Endodermal cell (in vitro differentiated cells): ENCODE results near the gene CBY2. TPM values are rescaled to one million over a fixed set of nuclear protein-coding genes. Genes with fewer than 3 reads are reported as not detected.

Experiments used
- DNase-seq: peaks from one replicate; pipeline ENCODE4 v3.0.0-alpha.2; 2017
- H3K27ac ChIP-seq: 2 replicates; pipeline ENCODE4 v1.5.1; 2013; ENCODE audit warnings: mild to moderate bottlenecking, low read depth, low read length, moderate library complexity
- H3K27me3 ChIP-seq: 2 replicates; pipeline ENCODE4 v1.6.1; 2013; ENCODE audit warnings: mild to moderate bottlenecking, low read length, moderate library complexity; ENCODE audit not compliant: insufficient read depth, control insufficient read depth, poor library complexity, severe bottlenecking
- H3K36me3 ChIP-seq: 2 replicates; pipeline ENCODE4 v1.7.0; 2013; ENCODE audit warnings: mild to moderate bottlenecking, low read length, moderate library complexity; ENCODE audit not compliant: control insufficient read depth, insufficient read depth
- H3K4me1 ChIP-seq: one replicate; pipeline ENCODE4 v1.7.0; 2013; ENCODE audit warnings: low read length; ENCODE audit not compliant: control insufficient read depth, insufficient read depth
- H3K4me3 ChIP-seq: 2 replicates; pipeline ENCODE4 v1.5.1; 2013; ENCODE audit warnings: mild to moderate bottlenecking, low read length, moderate library complexity
- H3K9ac ChIP-seq: 2 replicates; pipeline ENCODE4 v1.6.1; 2013; ENCODE audit warnings: mild to moderate bottlenecking, low read length, moderate library complexity; ENCODE audit not compliant: poor library complexity, severe bottlenecking; ENCODE audit errors: extremely low read depth
- H3K9me3 ChIP-seq: 2 replicates; pipeline ENCODE4 v1.6.1; 2013; ENCODE audit warnings: mild to moderate bottlenecking, low read length, moderate library complexity; ENCODE audit not compliant: control insufficient read depth
- H3K27ac Mint-ChIP-seq: 2 replicates; pipeline ENCODE4 v1.8.0; 2020; ENCODE audit warnings: mixed read lengths
- H3K27me3 Mint-ChIP-seq: 2 replicates; pipeline ENCODE4 v1.8.0; 2021; ENCODE audit warnings: mild to moderate bottlenecking, mixed read lengths; ENCODE audit not compliant: insufficient read depth
- H3K36me3 Mint-ChIP-seq: 2 replicates; pipeline ENCODE4 v1.8.0; 2020; ENCODE audit warnings: low read depth, mixed read lengths
- H3K4me1 Mint-ChIP-seq: 2 replicates; pipeline ENCODE4 v1.8.0; 2020; ENCODE audit warnings: mixed read lengths
- H3K4me3 Mint-ChIP-seq: 2 replicates; pipeline ENCODE4 v1.8.0; 2020; ENCODE audit warnings: mild to moderate bottlenecking, moderate library complexity, mixed read lengths
- H3K9me3 Mint-ChIP-seq: 2 replicates; pipeline ENCODE4 v1.8.0; 2020; ENCODE audit warnings: mild to moderate bottlenecking, mixed read lengths
- CTCF ChIP-seq: fragments of 200-600 bp; sonication (generic); conservative IDR thresholded peaks from 2 replicates; pipeline ENCODE4 v1.5.0; 2021; ENCODE audit warnings: antibody characterized with exemption, mild to moderate bottlenecking
- WGBS, 2 experiments: methylation state at CpG; one replicate each; pipeline versions ENCODE4 v1.1.5 to v1.1.7; 2013; ENCODE audit warnings: missing lambda C conversion rate in 2 of 2, mixed read lengths in 1 of 2; ENCODE audit not compliant: insufficient coverage in 1 of 2, insufficient read length in 1 of 2; 5-methylcytosine and 5-hydroxymethylcytosine counted together
- total RNA-seq, 2 donors: library from RNA; stranded (reverse); fragmentation: NEBNext Ultra II Directional in 1 of 2; extraction: Animal tissue kit (Norgen Biotek cat#: 25700) in 1 of 2; gene quantifications; 2 replicates in 1 of 2; 3 replicates in 1 of 2; pipeline ENCODE4 v1.2.1, GENCODE V29; 2021

CBY2 gene
- total RNA-seq, 2 donors from 2014 or later: not detected

- no peaks in the 10 kb centered on the region for H3K36me3 ChIP-seq
- H3K4me1 Mint-ChIP-seq: peaks cover 8% of the 10 kb centered on the region
- no peak overlapping the region for H3K4me3 Mint-ChIP-seq
- no peak overlapping the region for H3K9ac ChIP-seq
- H3K4me1 ChIP-seq: no peaks in the 10 kb centered on the region
- H3K9me3 ChIP-seq: no peaks in the 10 kb centered on the region
- no peaks in the 10 kb centered on the region for H3K27me3 ChIP-seq
- no peaks in the 10 kb centered on the region for H3K36me3 Mint-ChIP-seq
- no peak overlapping the region for H3K27ac ChIP-seq
- no peak overlapping the region for H3K4me3 ChIP-seq
- H3K9me3 Mint-ChIP-seq: no peaks in the 10 kb centered on the region
- H3K27me3 Mint-ChIP-seq: no peaks in the 10 kb centered on the region
- no peak overlapping the region for H3K27ac Mint-ChIP-seq
- no peak for TF ChIP-seq CTCF
- WGBS, 2 experiments: 53 to 57% methylated on average over 5 to 7 of the region's 7 CpGs
- no peak for DNase-seq
Measured at GRCh38 chr13:45704854-45705695, 3.0 kb downstream of the CBY2 start.

- Mint-ChIP-seq H3K27me3 (no peaks in the 10 kb centered on the region), H3K4me1 (peaks cover 8% of the 10 kb centered on the region), H3K9me3 (no peaks in the 10 kb centered on the region), H3K27ac (no peak overlapping the region), H3K4me3 (no peak overlapping the region), H3K36me3 (no peaks in the 10 kb centered on the region)
- no peak overlapping the region for H3K4me3 ChIP-seq
- no peak for DNase-seq
- H3K9ac ChIP-seq: no peak overlapping the region
- no peaks in the 10 kb centered on the region for H3K36me3 ChIP-seq
- no peak for TF ChIP-seq CTCF
- H3K9me3 ChIP-seq: no peaks in the 10 kb centered on the region
- no peak overlapping the region for H3K27ac ChIP-seq
- H3K27me3 ChIP-seq: no peaks in the 10 kb centered on the region
- no peaks in the 10 kb centered on the region for H3K4me1 ChIP-seq
Measured at GRCh38 chr13:45705918-45706317, 3.8 kb downstream of the CBY2 start.

- Mint-ChIP-seq H3K27me3 (no peaks in the 10 kb centered on the region), H3K4me1 (peaks cover 8% of the 10 kb centered on the region), H3K4me3 (no peak overlapping the region), H3K9me3 (peaks cover under 1% of the 10 kb centered on the region), H3K36me3 (no peaks in the 10 kb centered on the region), H3K27ac (no peak overlapping the region)
- Histone ChIP-seq H3K27ac (no peak overlapping the region), H3K27me3 (no peaks in the 10 kb centered on the region), H3K9ac (no peak overlapping the region), H3K4me1 (no peaks in the 10 kb centered on the region), H3K9me3 (no peaks in the 10 kb centered on the region), H3K4me3 (no peak overlapping the region), H3K36me3 (no peaks in the 10 kb centered on the region)
- WGBS, 2 experiments: 82% methylated on average over 2 of the region's 2 CpGs; no CpG with 5 or more reads in 1 of the 2 experiments
- no peak for DNase-seq
- TF ChIP-seq CTCF: no peak
Measured at GRCh38 chr13:45707516-45708100, 5.5 kb downstream of the CBY2 start.
